ENCODE data around the gene SLC6A13. TPM values are rescaled to one million over a fixed set of nuclear protein-coding genes. Genes with fewer than 3 reads are reported as not detected.

Gene SLC6A13
- polyA plus RNA-seq, 1 donor from 2014 or later, result 1.4 TPM

- Histone ChIP-seq H3K27ac (ENCODE audit: low read length) (no peak overlapping the region), H2AFZ (ENCODE audit: low read depth, low read length) (no peak overlapping the region), H3K79me2 (replicated peaks; ENCODE audit: insufficient read depth, low read length) (no peaks in the 10 kb centered on the region), H3K4me2 (ENCODE audit: low read length) (no peak overlapping the region), H3F3A (ENCODE audit: insufficient read depth, low read length, poor library complexity, severe bottlenecking) (no peaks in the 10 kb centered on the region), H3K9me2 (ENCODE audit: insufficient read depth, low read length) (no peaks in the 10 kb centered on the region), H3K36me3 (ENCODE audit: insufficient read depth, low read length) (no peaks in the 10 kb centered on the region), H4K20me1 (ENCODE audit: insufficient read depth) (no peaks in the 10 kb centered on the region), H3K4me3 (ENCODE audit: low read length) (no peak overlapping the region), H3K9me3 (ENCODE audit: low read length) (no peaks in the 10 kb centered on the region), H3K9ac (ENCODE audit: low read length) (no peak overlapping the region), H3K27me3 (ENCODE audit: insufficient read depth, low read depth, low read length) (no peaks in the 10 kb centered on the region)
- TF ChIP-seq SMC3 (conservative IDR thresholded peaks at IDR 0.05; ENCODE audit: poor library complexity) (no peak), RAD21 (conservative IDR thresholded peaks at IDR 0.05) (no peak), EZH2 (IDR thresholded peaks at IDR 0.05; ENCODE audit: borderline replicate concordance, insufficient read depth, low read length, poor library complexity, severe bottlenecking) (no peak), EP300 (conservative IDR thresholded peaks at IDR 0.05; ENCODE audit: poor library complexity, severe bottlenecking) (no peak), MXI1 (conservative IDR thresholded peaks at IDR 0.05; ENCODE audit: poor library complexity, severe bottlenecking) (no peak), POLR2AphosphoS5 (IDR thresholded peaks at IDR 0.05) (no peak), REST (IDR thresholded peaks at IDR 0.05; ENCODE audit: borderline replicate concordance) (no peak), TAF1 (IDR thresholded peaks at IDR 0.05; ENCODE audit: low read depth) (no peak)
- TF ChIP-seq, protein P1, sequence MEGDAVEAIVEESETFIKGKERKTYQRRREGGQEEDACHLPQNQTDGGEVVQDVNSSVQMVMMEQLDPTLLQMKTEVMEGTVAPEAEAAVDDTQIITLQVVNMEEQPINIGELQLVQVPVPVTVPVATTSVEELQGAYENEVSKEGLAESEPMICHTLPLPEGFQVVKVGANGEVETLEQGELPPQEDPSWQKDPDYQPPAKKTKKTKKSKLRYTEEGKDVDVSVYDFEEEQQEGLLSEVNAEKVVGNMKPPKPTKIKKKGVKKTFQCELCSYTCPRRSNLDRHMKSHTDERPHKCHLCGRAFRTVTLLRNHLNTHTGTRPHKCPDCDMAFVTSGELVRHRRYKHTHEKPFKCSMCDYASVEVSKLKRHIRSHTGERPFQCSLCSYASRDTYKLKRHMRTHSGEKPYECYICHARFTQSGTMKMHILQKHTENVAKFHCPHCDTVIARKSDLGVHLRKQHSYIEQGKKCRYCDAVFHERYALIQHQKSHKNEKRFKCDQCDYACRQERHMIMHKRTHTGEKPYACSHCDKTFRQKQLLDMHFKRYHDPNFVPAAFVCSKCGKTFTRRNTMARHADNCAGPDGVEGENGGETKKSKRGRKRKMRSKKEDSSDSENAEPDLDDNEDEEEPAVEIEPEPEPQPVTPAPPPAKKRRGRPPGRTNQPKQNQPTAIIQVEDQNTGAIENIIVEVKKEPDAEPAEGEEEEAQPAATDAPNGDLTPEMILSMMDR (IDR thresholded peaks at IDR 0.05; ENCODE audit: poor library complexity, severe bottlenecking), result no peak
Observed at GRCh38 chr12:272942-273341, 10.3 kb upstream of the SLC6A13 start.

DNA sequence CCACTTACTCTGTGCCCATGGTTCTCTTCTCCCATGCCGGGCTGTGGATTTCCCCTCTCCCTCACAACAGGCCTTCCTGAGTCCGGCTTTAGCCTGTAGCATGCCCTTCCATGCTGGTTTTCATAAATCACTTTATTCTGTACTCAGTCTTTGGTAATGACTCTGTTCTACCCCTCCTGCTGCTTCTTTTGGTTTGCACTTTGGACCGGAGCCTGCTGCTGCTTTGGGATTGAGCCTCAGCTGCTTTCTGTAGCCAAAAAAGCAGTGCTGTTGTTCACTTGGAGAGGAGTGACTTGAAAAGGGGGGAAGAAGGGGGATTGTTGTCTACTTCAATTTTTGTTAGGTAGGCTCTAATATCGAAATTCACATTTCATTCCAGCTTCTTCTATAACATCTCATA is 8.5 kb upstream of the SLC6A13 start:
- Histone ChIP-seq H3K9me3 (ENCODE audit: low read length) (no peaks in the 10 kb centered on the region), H3F3A (ENCODE audit: insufficient read depth, low read length, poor library complexity, severe bottlenecking) (no peaks in the 10 kb centered on the region), H3K9me2 (ENCODE audit: insufficient read depth, low read length) (no peaks in the 10 kb centered on the region), H2AFZ (ENCODE audit: low read depth, low read length) (no peak overlapping the region), H3K36me3 (ENCODE audit: insufficient read depth, low read length) (no peaks in the 10 kb centered on the region), H3K4me2 (ENCODE audit: low read length) (no peak overlapping the region), H3K79me2 (replicated peaks; ENCODE audit: insufficient read depth, low read length) (no peaks in the 10 kb centered on the region), H3K9ac (ENCODE audit: low read length) (no peak overlapping the region), H3K4me3 (ENCODE audit: low read length) (no peak overlapping the region), H4K20me1 (ENCODE audit: insufficient read depth) (no peaks in the 10 kb centered on the region), H3K27ac (ENCODE audit: low read length) (no peak overlapping the region), H3K27me3 (ENCODE audit: insufficient read depth, low read depth, low read length) (no peaks in the 10 kb centered on the region)
- TF ChIP-seq SMC3 (conservative IDR thresholded peaks at IDR 0.05; ENCODE audit: poor library complexity), result no peak
- no peak for TF ChIP-seq RAD21 (conservative IDR thresholded peaks at IDR 0.05)
- no peak for TF ChIP-seq TAF1 (IDR thresholded peaks at IDR 0.05; ENCODE audit: low read depth)
- TF ChIP-seq, protein P1 (IDR thresholded peaks at IDR 0.05; ENCODE audit: poor library complexity, severe bottlenecking), result no peak
- TF ChIP-seq EZH2 (IDR thresholded peaks at IDR 0.05; ENCODE audit: borderline replicate concordance, insufficient read depth, low read length, poor library complexity, severe bottlenecking), result no peak
- TF ChIP-seq EP300 (conservative IDR thresholded peaks at IDR 0.05; ENCODE audit: poor library complexity, severe bottlenecking), result no peak
- TF ChIP-seq POLR2AphosphoS5 (IDR thresholded peaks at IDR 0.05), result no peak
- TF ChIP-seq MXI1 (conservative IDR thresholded peaks at IDR 0.05; ENCODE audit: poor library complexity, severe bottlenecking), result no peak
- TF ChIP-seq REST (IDR thresholded peaks at IDR 0.05; ENCODE audit: borderline replicate concordance), result no peak

All from neural cell (in vitro differentiated cells).